ENCODE results near the gene LARP1.
A peak's percentile ranks its signal among the peaks of the same experiment; 100 is the strongest.

LARP1 gene

DNA sequence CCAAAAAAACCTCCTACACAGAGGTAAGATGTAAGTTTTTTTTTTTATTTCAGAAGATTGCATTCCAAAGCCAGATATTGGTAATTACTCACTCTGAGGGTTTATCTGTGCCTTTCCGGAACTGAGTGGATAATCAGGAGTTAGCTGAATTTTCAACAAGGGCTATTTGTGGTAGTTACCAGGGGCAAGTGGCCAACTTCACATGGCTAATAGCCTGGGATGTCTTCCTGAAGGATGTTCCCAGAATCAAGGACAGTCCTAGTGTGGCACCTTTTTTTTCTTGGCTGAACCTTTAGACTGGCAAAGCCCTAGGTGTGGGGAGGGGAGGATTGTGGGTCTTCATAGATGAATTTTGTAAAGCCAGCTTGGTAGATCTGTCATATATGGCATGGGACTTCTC lies 7.1 kb downstream of the LARP1 start:
- Histone ChIP-seq H3K9me3 (ENCODE audit: low read depth, low read length) (no peaks in the 10 kb centered on the region), H3K9ac (ENCODE audit: insufficient read length) (no peak overlapping the region), H3K27ac (no peak overlapping the region), H3K4me3 (no peak overlapping the region), H3K36me3 (ENCODE audit: insufficient read depth, low read length) (peaks cover 20% of the 10 kb centered on the region)
- no peak for DNase-seq (ENCODE audit: low read depth, low spot score)
- no peak for TF ChIP-seq POLR2AphosphoS5 (IDR thresholded peaks at IDR 0.05; ENCODE audit: borderline replicate concordance, low read depth, low read length)
- no peak for TF ChIP-seq EZH2 (IDR thresholded peaks at IDR 0.05)

DNA sequence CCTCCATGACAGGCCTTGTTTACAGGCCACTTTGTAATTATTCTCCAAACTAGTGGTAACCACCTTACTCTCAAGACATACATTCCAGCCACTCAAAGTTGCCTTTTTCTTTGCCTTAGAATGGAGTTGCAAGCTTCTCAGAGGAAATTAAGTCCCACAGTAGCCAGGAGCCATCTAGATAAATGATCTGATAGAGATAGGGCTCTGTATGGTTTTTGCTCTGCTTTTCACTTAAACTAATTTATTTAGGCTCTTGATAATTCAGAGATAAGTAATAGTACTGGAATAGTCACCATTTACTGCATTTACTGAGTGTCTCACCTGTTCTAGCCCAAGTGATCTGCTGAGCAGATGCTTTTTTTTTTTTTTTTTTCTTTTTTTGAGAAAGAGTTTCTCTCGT lies 7.5 kb downstream of the LARP1 start:
- no peak overlapping the region for H3K4me3 ChIP-seq
- peaks cover 20% of the 10 kb centered on the region for H3K36me3 ChIP-seq (ENCODE audit: insufficient read depth, low read length)
- no peak overlapping the region for H3K9ac ChIP-seq (ENCODE audit: insufficient read length)
- no peaks in the 10 kb centered on the region for H3K9me3 ChIP-seq (ENCODE audit: low read depth, low read length)
- no peak overlapping the region for H3K27ac ChIP-seq
- TF ChIP-seq POLR2AphosphoS5 (IDR thresholded peaks at IDR 0.05; ENCODE audit: borderline replicate concordance, low read depth, low read length) (no peak), EZH2 (IDR thresholded peaks at IDR 0.05) (no peak), FOXP2 (optimal IDR thresholded peaks at IDR 0.05; ENCODE audit: control extremely low read depth, extremely low read length, insufficient read depth) (no peak)
- DNase-seq (ENCODE audit: low read depth, low spot score) = no peak

DNA sequence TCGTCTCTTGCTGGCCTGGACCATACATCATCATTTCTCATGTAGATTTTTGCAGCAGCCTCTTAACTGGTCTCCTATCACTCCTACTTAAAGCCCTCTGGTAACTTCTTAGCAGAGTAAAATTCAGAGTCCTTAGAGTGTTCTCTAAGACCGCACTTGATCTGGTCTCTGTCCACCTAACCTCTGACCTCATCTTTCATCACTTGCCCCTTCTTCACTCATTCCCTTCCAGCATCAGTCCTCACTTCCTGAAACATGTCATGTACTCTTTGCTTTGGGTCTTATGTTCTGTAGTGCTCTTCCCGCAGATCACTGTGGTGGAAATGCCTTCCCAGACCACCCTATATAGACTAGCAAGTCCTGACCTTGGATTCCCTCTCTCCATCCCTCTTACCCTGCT lies 9.8 kb downstream of the LARP1 start:
- no peak for DNase-seq (ENCODE audit: low read depth, low spot score)
- Histone ChIP-seq H3K36me3 (ENCODE audit: insufficient read depth, low read length) (peaks cover 14% of the 10 kb centered on the region), H3K9me3 (ENCODE audit: low read depth, low read length) (no peaks in the 10 kb centered on the region), H3K4me3 (no peak overlapping the region), H3K9ac (ENCODE audit: insufficient read length) (no peak overlapping the region), H3K27ac (no peak overlapping the region)
- no peak for TF ChIP-seq EZH2 (IDR thresholded peaks at IDR 0.05)
- TF ChIP-seq FOXP2 (optimal IDR thresholded peaks at IDR 0.05; ENCODE audit: control extremely low read depth, extremely low read length, insufficient read depth) = no peak
- TF ChIP-seq POLR2AphosphoS5 (IDR thresholded peaks at IDR 0.05; ENCODE audit: borderline replicate concordance, low read depth, low read length) = no peak

DNA sequence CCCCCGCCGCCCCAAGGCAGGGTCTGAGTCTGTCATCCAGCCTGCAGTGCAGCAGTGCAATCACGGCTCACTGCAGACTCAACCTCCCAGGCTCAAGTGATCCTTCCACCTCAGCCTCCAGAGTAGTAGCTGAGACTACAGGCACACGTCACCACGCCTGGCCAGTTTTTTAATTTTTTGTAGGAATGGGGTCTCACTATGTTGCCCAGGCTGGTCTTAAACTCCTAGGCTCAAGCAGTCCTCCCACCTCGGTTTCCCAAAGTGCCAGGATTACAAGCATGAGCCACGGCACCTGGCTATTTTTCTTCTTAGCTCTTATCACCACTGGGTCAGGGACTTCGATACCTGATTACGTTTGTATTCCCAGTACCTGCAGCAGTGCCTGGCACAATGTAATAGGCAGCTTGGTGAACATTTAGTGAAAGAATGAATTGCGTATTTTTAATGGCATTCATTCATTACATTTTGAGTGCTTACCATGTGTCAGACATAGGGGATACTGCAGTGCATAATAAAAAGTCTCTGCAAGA lies 10.3 kb downstream of the LARP1 start:
- DNase-seq (ENCODE audit: low read depth, low spot score) = no peak
- Histone ChIP-seq H3K9me3 (ENCODE audit: low read depth, low read length) (no peaks in the 10 kb centered on the region), H3K36me3 (ENCODE audit: insufficient read depth, low read length) (peaks cover 14% of the 10 kb centered on the region), H3K9ac (ENCODE audit: insufficient read length) (no peak overlapping the region), H3K4me3 (no peak overlapping the region), H3K27ac (no peak overlapping the region)
- no peak for TF ChIP-seq EZH2 (IDR thresholded peaks at IDR 0.05)

DNA sequence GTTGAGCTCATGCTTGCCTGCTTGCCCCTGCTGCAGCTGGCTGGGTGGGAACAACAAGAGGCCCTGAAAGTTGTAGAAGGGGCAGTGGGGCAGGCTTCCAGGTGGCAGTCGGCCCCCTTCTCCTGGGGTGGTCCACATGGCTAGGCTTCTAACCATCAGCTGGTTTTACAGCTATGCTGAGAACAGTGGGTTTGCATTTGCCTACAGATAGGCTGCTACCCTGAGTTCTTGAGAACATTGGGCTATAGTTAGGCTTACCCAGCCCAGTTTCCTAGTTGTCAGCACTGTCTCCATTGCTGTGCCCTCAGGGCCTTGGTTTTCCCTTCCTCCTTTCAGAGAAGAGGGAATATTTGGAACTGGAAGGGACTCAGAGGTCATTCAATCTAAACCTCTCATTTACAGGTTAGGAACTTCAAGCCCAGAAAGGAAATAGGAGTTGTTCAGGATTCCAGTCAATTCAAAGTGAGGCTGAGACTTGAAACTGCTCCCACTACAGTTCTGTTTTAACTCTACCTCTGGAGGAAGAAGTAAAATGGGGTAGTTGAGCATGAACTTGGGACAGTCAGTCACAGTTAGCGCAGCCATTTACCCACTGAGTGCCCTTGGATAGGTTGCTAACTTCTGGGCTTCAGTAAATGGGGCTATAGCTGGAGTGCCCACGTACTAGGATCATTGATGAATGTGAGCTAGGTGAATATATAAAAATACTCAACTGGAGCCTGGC lies 11.5 kb downstream of the LARP1 start:
- Histone ChIP-seq H3K27ac (0 out of 2 replicates have a peak overlapping the region, but pooled peaks have one; percentile 28), H3K36me3 (ENCODE audit: insufficient read depth, low read length) (peaks cover 4% of the 10 kb centered on the region; the same call in 1 of the 2 replicates)
- DNase-seq (ENCODE audit: low read depth, low spot score) = no peak

DNA sequence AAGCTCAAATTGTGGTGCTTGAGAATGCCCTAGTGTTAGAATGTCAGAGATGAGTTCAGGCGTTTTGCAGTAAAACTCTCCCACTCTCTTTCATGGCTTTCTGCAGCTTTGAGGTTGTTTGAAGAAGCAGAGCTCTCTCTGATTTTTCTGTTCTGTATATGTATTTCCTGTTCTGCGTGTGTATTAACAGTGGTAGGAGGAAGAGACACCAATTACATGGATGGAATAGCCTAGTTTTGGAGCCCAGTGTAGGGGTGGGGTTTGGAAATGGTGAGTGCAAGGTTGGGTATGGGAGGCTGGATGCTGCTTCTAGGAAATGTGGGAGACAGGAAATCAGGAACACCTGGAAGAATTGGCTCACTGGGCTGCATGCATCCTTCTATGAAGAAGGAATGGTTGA lies 12.4 kb downstream of the LARP1 start:
- TF ChIP-seq POLR2AphosphoS5 (IDR thresholded peaks at IDR 0.05; ENCODE audit: borderline replicate concordance, low read depth, low read length) = no peak
- no peak for TF ChIP-seq FOXP2 (optimal IDR thresholded peaks at IDR 0.05; ENCODE audit: control extremely low read depth, extremely low read length, insufficient read depth)
- no peak for TF ChIP-seq EZH2 (IDR thresholded peaks at IDR 0.05)
- Histone ChIP-seq H3K4me3 (no peak overlapping the region), H3K36me3 (ENCODE audit: insufficient read depth, low read length) (peaks cover 4% of the 10 kb centered on the region)

More for the DNA sequence above, 11.5 kb downstream of the LARP1 start:
- Histone ChIP-seq H3K9ac (ENCODE audit: insufficient read length) (no peak overlapping the region), H3K9me3 (ENCODE audit: low read depth, low read length) (no peaks in the 10 kb centered on the region), H3K4me3 (no peak overlapping the region)
- TF ChIP-seq FOXP2 (optimal IDR thresholded peaks at IDR 0.05; ENCODE audit: control extremely low read depth, extremely low read length, insufficient read depth) (no peak), POLR2AphosphoS5 (IDR thresholded peaks at IDR 0.05; ENCODE audit: borderline replicate concordance, low read depth, low read length) (no peak), EZH2 (IDR thresholded peaks at IDR 0.05) (no peak)

DNA sequence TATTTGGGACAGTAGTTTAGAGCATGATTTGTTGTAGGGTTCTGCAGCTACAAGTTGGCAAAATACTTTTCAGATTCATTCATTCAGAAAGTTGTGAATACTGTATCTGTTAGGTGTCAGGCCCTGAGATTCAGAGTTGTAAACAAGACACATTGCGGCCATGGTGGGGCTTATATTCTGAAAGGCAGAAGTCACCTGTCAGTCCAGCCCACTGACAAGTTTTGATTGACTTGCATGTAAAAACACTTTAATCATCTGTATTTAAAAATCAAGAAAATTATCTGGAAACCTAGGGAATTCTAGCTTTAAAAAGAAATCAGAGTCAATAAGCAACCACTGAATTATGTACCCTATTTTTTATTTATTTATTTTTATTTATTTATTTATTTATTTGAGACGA lies 13.0 kb downstream of the LARP1 start:
- DNase-seq (ENCODE audit: low read depth, low spot score) = no peak
- no peak overlapping the region for H3K9ac ChIP-seq (ENCODE audit: insufficient read length)
- H3K27ac ChIP-seq = no peak overlapping the region
- no peaks in the 10 kb centered on the region for H3K9me3 ChIP-seq (ENCODE audit: low read depth, low read length)
- no peak overlapping the region for H3K4me3 ChIP-seq
- no peak for TF ChIP-seq POLR2AphosphoS5 (IDR thresholded peaks at IDR 0.05; ENCODE audit: borderline replicate concordance, low read depth, low read length)
- no peak for TF ChIP-seq EZH2 (IDR thresholded peaks at IDR 0.05)
- H3K36me3 ChIP-seq (ENCODE audit: insufficient read depth, low read length) = peaks cover 4% of the 10 kb centered on the region

More for the DNA sequence above, 12.4 kb downstream of the LARP1 start:
- H3K27ac ChIP-seq = 0 out of 2 replicates have a peak overlapping the region, but pooled peaks have one; percentile 1
- no peak overlapping the region for H3K9ac ChIP-seq (ENCODE audit: insufficient read length)
- DNase-seq (ENCODE audit: low read depth, low spot score) = no peak
- no peaks in the 10 kb centered on the region for H3K9me3 ChIP-seq (ENCODE audit: low read depth, low read length)

DNA sequence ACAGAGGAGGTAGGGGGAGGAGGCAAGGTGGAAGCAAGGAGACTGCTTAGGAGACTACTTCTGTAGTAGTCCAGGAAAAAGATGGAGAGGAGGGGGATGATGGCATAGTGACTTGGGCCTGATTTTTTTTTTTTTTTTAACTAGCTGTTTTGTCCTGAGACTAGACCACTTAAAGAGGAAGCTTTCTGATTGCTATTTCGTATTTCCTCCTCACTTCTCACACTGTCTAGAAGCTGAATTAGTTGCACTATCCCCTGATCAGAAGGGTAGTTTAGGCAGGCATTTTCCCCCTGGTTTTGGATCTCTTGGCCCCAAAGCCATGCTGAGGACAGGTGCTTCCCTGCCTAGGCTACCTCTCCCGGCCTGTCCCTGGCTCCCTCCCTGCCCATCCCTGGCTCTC lies 14.9 kb downstream of the LARP1 start:
- H3K9ac ChIP-seq (ENCODE audit: insufficient read length) = no peak overlapping the region
- H3K9me3 ChIP-seq (ENCODE audit: low read depth, low read length) = no peaks in the 10 kb centered on the region
- peaks cover 9% of the 10 kb centered on the region for H3K36me3 ChIP-seq (ENCODE audit: insufficient read depth, low read length)
- H3K27ac ChIP-seq = no peak overlapping the region
- no peak for DNase-seq (ENCODE audit: low read depth, low spot score)
- no peak overlapping the region for H3K4me3 ChIP-seq
- no peak for TF ChIP-seq EZH2 (IDR thresholded peaks at IDR 0.05)
- no peak for TF ChIP-seq FOXP2 (optimal IDR thresholded peaks at IDR 0.05; ENCODE audit: control extremely low read depth, extremely low read length, insufficient read depth)
- TF ChIP-seq POLR2AphosphoS5 (IDR thresholded peaks at IDR 0.05; ENCODE audit: borderline replicate concordance, low read depth, low read length) = no peak

DNA sequence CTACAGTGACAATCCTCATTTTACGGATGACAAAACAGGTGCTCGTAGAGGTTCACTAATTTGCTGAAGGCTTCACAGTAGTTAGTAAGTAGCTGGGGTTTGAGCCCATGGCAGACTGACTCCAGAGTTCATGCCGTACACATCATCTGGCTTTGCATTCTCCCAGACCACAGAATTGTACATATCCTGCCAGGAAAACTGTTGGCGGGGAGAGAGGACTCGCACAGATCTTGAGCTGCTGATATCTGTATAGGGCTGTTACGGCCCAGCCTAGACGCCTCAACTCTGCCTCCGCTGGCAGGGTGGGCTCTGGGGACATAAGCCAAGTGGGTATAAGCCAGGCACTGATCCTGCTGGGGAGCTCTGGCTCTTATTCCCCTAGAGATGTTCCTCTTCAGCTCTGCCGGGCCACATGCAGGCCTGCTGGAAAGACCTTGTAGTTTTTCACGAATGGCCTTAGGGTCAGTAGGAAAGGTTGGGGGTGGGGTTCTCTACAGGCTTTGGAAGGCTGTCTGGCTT lies 16.3 kb downstream of the LARP1 start:
- Histone ChIP-seq H3K9me3 (ENCODE audit: low read depth, low read length) (no peaks in the 10 kb centered on the region), H3K4me3 (no peak overlapping the region), H3K9ac (ENCODE audit: insufficient read length) (peak overlapping the region; percentile 13), H3K27ac (peak overlapping the region; percentile 26), H3K36me3 (ENCODE audit: insufficient read depth, low read length) (peaks cover 12% of the 10 kb centered on the region)
- DNase-seq (ENCODE audit: low read depth, low spot score) = no peak
- TF ChIP-seq EZH2 (IDR thresholded peaks at IDR 0.05) (no peak), POLR2AphosphoS5 (IDR thresholded peaks at IDR 0.05; ENCODE audit: borderline replicate concordance, low read depth, low read length) (peak; percentile 10; the same call in 1 of the 2 replicates), FOXP2 (optimal IDR thresholded peaks at IDR 0.05; ENCODE audit: control extremely low read depth, extremely low read length, insufficient read depth) (no peak)
